GM18517 (cell line): ENCODE measurements around the gene RBP5.

Experiments used
- ATAC-seq: cut with Tn5 transposase; IDR thresholded peaks from one replicate; pipeline ENCODE4 v1.9.1; 2021; ENCODE audit warnings: mild to moderate bottlenecking, moderate library complexity; ENCODE audit not compliant: unreplicated experiment

The RBP5 gene

GRCh38 chr12:7076493-7076892 is 52.2 kb downstream of the RBP5 start:
- ATAC-seq: no peak

GRCh38 chr12:7075939-7076338 is 52.8 kb downstream of the RBP5 start:
- no peak for ATAC-seq

DNA sequence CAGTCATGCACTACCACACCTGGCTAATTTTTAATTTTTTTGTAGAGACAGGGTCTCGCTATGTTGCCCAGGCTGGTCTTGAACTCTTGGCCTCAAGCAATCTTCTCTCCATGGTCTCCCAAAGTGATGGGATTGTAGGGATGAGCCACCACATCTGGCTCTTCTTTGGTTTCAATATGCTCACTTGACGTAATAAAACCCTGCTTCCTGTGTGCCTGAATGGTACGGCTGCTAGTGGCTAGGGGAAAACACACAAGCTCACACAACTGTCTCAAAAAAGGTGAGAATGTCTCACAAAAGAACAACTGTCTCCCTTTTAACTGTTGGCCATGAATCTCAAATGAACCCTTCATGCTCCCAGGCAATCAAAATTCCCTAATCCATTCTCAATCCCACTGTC is 53.2 kb downstream of the RBP5 start:
- ATAC-seq: no peak

DNA sequence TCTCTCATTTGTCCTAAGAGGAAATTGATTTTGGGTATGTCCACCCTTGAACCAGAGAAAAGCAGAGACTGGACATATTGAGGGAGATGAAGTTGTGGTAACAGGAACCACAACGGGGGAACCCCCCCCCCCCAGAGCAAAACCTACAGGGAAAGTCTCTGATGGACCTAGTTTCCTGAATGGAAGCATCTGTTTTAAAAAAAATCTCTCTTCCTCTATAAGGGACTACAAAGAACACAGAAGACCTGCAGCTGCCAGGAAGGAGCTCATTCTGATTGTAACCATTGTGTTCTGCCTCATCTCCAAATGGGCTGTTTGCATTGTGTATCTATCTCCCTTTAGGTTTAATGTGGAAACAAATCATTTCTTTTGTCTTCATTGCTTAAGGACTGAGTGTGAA is 54.7 kb downstream of the RBP5 start:
- no peak for ATAC-seq
